A204.1 (cell line): ENCODE results near the gene TMEFF1.
"Not testable (repeated sequence)": the region's sequence is repeated elsewhere in the genome, so short reads cannot be mapped to it uniquely, and the experiment has no call there.

Experiments used
- FAIRE-seq: peaks from 2 replicates; lab custom pipeline; 2012; peaks lifted over from hg19 to GRCh38; lab: Jason Lieb, UNC

TMEFF1 gene, protein sequence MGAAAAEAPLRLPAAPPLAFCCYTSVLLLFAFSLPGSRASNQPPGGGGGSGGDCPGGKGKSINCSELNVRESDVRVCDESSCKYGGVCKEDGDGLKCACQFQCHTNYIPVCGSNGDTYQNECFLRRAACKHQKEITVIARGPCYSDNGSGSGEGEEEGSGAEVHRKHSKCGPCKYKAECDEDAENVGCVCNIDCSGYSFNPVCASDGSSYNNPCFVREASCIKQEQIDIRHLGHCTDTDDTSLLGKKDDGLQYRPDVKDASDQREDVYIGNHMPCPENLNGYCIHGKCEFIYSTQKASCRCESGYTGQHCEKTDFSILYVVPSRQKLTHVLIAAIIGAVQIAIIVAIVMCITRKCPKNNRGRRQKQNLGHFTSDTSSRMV

GRCh38 chr9:100472788-100473275, at the start of gene TMEFF1:
Gene TMEFF1 (plus strand): TSS chr9:100473149. CDS start chr9:100473545, 396 bp downstream.
- FAIRE-seq: no peak

GRCh38 chr9:100425758-100426157, 47.2 kb upstream of the TMEFF1 start:
- FAIRE-seq: no peak

- FAIRE-seq: no peak
Measured at GRCh38 chr9:100426189-100426529, 46.8 kb upstream of the TMEFF1 start.

GRCh38 chr9:100426530-100427365, 46.2 kb upstream of the TMEFF1 start, which contains the start of gene MSANTD3:
Gene MSANTD3 (plus strand): TSS chr9:100427143. CDS start chr9:100441939, 14,796 bp downstream.
- no peak for FAIRE-seq

- FAIRE-seq: no peak
Measured at GRCh38 chr9:100427366-100428263, 45.3 kb upstream of the TMEFF1 start.

DNA sequence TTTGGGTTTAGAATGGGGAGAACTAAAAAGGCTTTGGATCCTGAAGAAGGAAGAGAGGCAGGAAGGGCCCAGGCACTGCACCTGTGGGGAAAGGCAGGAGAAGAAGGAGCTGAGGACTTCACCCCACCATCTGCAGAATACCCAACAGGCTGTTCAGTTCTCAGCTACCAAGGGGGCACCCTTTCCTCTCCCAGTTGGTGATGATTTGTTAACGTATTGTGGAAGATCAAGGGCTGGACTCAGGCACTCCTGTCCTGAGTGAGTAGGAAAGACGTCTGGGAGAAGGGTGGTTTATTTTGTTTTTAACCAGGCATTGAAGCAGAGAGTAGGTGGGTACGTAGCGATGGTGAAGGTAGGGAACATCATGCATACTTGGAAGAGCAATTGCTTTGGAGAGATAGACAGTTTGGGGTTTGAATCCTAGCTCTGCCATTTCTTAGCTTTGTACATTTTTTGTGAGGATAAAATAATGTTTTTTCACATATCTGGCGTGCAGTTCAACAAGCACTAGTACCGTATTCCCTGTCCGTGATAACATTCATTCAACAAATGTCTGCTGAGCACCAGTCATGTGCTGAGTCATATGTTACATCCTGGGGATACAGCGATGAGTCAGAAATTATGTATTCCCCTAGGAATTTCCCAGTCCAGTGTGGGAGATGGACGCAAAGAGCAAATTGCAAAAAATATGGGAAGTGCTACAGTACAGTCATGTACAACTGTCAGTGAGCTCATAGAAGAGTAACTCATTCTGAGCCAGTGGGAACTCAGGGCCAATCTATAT, 43.9 kb upstream of the TMEFF1 start:
- no peak for FAIRE-seq

DNA sequence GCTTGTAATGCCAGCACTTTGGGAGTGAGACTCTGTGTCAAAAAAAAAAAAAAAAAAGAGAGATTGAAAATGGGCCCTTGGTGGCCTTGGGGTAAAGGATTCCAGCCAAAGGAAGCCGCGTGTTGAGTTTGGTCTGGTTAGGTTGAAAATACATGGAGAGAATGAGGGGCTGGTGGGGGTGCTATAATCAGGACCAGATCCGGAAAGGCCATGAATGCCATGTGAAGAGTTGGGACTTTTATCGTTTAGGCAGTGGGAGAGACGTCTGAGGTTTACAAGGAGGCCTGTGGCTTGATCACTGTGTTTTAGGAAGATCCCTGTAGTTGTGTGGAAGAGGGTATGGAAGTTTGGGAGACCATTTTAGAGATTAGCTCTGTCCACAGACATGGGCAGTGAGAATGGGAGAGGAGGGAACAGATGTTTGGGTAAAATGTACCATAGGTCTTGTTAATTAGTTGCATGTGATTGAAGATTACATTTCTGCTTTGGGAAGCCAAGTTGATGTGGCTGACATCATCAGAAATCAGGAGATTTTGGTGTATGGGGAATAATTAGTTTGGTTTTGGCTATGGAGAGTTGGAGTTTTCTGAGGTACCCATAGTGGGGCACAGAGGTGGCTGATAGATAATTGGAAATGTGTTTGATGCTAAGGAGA, 42.5 kb upstream of the TMEFF1 start:
- no peak for FAIRE-seq

- FAIRE-seq: no peak
Measured at GRCh38 chr9:100431886-100432285, 41.1 kb upstream of the TMEFF1 start.

DNA sequence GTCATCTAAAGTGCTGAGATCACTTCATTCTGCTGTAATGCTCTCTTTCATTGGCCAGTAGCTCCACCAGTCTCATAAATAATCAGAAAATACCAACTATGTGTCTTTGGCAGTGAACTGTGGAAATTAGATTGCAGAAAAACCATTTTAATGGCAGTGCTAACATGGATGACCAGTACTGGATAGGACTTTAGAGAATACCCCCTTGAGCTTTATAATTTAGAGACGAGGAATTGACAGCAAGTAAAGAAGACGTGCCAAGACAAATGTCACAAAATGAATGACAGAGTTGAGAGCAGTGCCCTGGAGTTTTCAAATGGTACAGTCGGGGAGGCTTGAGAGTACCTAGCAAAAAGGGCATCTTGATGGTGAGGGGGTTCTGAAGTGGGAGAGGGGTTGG, 40.2 kb upstream of the TMEFF1 start:
- FAIRE-seq: no peak

DNA sequence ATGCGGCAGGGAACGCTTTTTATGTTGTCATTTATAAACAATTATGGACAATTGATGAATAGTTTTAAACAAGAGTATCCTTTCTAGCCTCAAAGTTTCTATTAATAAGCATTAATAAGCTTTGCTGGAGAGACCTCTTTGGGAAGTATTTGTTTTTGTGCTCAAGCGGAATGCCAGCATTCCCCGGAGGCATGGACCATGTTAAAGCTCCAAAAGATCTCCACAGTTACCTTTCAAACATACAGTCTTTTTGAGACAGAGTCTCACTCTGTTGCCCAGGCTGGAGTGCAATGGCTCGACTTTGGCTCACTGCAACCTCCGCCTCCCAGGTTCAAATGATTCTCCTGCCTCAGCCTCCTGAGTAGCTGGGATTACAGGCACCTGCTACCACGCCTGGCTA, 36.4 kb upstream of the TMEFF1 start:
- FAIRE-seq: no peak

DNA sequence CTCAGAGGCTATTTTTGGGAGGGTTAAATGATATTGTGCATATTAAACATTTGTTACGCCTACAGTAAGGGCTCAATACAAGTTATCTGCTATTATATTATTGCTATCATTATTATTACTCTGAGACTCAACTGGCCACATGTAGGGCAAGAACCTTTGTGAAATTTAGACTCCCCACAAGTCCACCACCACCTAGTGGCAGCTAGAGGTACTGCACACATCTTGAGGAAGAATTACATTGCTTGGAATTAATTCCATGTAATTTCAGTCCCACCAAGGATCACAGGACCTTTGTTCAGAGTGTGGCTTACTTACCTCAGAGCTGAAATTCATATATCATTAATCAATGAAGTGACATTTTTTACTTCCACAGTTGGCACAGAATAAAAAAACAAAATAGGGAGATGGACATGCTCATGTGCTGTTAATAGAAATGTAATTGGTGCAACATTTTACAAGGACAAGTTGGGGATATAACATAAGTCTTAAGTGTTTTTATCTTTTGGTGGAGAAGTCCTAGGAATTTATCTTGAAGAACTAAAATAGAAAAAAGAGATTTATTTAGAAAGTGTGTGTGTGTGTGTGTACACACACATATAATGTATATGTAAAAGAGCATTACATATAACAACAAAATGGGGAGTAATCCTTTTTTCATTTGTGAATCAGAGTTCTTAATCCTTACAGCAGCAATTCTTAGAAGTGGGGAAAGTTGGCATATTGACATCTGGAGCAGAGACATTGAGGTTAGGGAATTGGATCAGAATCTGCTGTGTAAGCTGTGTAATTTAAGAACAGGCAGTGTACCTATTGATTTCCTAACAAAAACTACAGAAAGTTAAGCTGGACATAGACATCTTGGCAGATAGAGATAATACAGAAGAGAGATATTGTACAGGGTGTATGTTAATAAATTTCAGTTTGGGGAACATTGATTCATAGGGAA, 34.8 kb upstream of the TMEFF1 start:
- FAIRE-seq: peak; percentile 68

DNA sequence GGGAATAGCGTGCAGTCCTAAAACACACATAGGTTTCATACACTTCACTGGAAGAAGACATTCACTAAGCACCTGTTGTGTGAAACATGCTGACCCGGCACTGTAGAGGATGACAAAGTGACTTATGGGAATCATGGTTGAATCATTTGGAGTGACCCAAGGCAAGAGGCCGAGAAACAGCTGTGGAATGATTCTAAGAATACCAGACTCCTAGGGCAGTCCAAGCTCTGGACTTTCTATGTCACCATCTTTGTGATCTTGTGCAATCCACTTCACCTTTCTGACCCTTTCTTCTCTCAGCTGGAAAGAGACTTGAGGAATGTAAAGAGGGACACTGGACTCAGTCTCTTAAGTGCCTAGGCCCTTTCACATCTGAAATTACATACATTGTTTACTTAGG, 32.9 kb upstream of the TMEFF1 start:
- no peak for FAIRE-seq

- not testable (repeated sequence) for FAIRE-seq
Measured at GRCh38 chr9:100440487-100440886, 32.5 kb upstream of the TMEFF1 start.

DNA sequence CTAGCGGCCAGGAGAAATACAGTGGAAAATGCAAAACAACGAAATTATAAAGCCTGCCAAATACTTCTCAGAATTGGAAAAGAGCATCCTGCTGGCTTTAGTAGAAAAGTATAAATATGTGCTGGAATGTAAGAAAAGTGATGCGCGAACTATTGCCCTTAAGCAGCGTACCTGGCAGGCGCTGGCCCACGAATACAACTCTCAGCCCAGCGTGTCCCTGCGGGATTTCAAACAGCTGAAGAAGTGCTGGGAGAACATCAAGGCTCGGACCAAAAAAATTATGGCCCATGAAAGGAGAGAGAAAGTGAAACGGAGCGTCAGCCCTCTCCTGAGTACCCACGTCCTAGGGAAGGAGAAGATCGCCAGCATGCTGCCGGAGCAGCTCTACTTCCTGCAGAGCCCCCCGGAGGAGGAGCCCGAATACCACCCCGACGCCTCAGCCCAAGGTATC, 31.0 kb upstream of the TMEFF1 start:
- FAIRE-seq: no peak

DNA sequence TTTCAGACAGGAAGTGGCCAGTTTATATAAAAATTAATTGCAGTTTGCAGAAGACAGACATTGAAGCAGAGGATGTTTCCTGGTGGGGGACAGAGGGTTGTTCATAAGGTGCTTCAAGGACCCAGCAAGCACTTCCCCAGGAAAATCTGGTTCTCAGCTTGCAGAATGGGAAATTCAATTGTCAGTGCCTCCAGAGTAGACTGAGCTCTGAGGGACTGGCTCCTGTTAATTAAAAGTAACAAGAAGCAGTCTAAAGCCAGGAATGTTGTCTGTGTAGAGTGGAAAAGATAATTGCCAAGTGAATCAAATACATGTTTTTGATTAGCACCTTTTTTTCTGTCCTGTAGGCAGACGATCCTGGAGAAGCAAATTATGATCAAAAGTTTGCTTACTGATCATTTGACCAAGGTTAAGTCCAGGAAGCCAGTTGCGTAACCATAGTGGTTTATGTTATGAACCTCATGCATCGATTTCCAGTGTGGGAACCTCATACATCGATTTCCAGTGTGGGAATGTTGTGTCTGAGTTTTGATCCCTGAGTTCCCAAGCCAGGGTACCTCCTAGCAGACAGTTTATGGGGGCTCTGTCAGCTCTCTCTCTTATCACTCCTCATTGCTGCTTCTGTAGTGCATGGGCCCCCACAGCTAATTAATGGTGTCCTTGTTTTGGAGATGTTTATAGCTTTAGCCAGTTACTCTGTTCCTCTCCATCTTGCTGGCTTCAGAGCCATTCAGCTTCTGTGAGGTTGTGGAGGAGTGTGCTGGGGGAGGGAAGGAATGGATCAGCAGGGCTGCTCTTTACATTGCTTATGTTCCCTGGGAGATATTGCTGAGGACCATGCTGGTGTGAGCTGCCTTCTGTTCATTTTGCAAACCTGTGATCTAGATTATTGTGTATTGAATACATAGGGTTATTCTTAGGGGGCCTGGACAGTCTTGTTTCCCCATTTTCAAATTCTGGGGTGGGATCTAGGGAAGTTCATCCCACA, 28.9 kb upstream of the TMEFF1 start:
- FAIRE-seq: no peak

DNA sequence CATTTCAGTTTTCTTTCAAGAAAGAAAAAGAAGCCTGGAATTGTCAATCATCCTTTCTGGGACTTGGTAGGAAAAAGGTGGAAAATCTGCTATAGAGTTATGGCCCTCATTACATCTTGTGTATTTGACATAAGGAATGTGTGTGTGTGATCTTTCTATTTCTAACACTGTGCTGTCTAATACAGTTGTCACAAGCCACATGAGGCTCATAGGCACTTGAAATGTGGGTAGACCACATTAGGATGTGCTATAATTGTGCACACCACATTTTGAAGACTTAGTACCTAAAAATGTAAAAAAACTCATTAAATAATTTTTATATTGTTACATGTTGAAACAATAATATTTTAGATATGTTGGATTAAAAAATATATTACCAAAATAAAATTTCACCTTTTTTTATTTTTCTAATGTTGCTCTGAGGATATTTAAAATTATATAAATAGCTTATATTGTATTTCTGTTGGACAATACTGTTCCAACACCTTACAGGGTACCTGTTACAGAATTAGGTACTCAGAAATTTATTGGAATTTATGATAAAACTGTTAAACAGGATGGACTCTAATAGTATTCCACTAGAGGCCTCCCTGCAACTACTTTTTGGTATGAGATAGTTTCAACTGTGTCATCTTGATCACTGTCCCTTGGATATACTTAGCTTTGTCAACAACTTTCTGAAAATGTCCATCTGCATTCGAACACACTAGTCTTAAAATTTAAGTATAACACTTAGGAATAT, 27.6 kb upstream of the TMEFF1 start:
- FAIRE-seq: peak; percentile 68

- FAIRE-seq: no peak
Measured at GRCh38 chr9:100445903-100446549, 26.9 kb upstream of the TMEFF1 start.
